ENCODE data around the gene MZF1. TPM values are rescaled to one million over a fixed set of nuclear protein-coding genes. Genes with fewer than 3 reads are reported as not detected.

Gene MZF1
- total and polyA plus RNA-seq, 9 of the 15 experiments (the other 6 are each of a cell fraction or from before 2014, with no cell fraction given) = 0.31 to 29.3 (median 11.5) TPM

GRCh38 chr19:58572818-58573657, at the start of gene MZF1 (continued):
- TF ChIP-seq, protein P1, sequence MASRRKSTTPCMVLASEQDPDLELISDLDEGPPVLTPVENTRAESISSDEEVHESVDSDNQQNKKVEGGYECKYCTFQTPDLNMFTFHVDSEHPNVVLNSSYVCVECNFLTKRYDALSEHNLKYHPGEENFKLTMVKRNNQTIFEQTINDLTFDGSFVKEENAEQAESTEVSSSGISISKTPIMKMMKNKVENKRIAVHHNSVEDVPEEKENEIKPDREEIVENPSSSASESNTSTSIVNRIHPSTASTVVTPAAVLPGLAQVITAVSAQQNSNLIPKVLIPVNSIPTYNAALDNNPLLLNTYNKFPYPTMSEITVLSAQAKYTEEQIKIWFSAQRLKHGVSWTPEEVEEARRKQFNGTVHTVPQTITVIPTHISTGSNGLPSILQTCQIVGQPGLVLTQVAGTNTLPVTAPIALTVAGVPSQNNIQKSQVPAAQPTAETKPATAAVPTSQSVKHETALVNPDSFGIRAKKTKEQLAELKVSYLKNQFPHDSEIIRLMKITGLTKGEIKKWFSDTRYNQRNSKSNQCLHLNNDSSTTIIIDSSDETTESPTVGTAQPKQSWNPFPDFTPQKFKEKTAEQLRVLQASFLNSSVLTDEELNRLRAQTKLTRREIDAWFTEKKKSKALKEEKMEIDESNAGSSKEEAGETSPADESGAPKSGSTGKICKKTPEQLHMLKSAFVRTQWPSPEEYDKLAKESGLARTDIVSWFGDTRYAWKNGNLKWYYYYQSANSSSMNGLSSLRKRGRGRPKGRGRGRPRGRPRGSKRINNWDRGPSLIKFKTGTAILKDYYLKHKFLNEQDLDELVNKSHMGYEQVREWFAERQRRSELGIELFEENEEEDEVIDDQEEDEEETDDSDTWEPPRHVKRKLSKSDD (conservative IDR thresholded peaks at IDR 0.05; ENCODE audit: low read length) = no peak
- TF ChIP-seq MCM5 (IDR thresholded peaks at IDR 0.05; ENCODE audit: low read depth) (no peak), ZNF584 (CRISPR knock-in tag; IDR thresholded peaks at IDR 0.05; ENCODE audit: low read depth) (no peak), SMAD4 (CRISPR knock-in tag; conservative IDR thresholded peaks at IDR 0.05) (peak; percentile 16), ZNF263 (CRISPR knock-in tag; IDR thresholded peaks at IDR 0.05; ENCODE audit: borderline replicate concordance) (peak; percentile 46; the same call in 1 of the 2 replicates), TCF7 (IDR thresholded peaks at IDR 0.05; ENCODE audit: borderline replicate concordance) (0 out of 2 replicates have a peak, but pooled peaks have one; percentile 36), ATF1 (CRISPR knock-in tag; IDR thresholded peaks at IDR 0.05) (peak; percentile 89), ATF1 (tag; IDR thresholded peaks at IDR 0.05) (peak; percentile 98), ZNF232 (CRISPR knock-in tag; IDR thresholded peaks at IDR 0.05) (no peak), BMI1 (IDR thresholded peaks at IDR 0.05; ENCODE audit: low read length) (peak; percentile 100), DACH1 (IDR thresholded peaks at IDR 0.05; ENCODE audit: partially characterized antibody) (no peak), JUND (IDR thresholded peaks at IDR 0.05; ENCODE audit: borderline replicate concordance, low read depth, low read length) (peak; percentile 85), JUND (tag; IDR thresholded peaks at IDR 0.05; ENCODE audit: borderline replicate concordance, low read depth, low read length) (peak; percentile 81; the same call in 1 of the 3 replicates)
- TF ChIP-seq, protein P2, sequence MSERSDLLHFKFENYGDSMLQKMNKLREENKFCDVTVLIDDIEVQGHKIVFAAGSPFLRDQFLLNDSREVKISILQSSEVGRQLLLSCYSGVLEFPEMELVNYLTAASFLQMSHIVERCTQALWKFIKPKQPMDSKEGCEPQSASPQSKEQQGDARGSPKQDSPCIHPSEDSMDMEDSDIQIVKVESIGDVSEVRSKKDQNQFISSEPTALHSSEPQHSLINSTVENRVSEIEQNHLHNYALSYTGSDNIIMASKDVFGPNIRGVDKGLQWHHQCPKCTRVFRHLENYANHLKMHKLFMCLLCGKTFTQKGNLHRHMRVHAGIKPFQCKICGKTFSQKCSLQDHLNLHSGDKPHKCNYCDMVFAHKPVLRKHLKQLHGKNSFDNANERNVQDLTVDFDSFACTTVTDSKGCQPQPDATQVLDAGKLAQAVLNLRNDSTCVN (CRISPR knock-in tag; IDR thresholded peaks at IDR 0.05) = peak; percentile 90
- TF ChIP-seq, protein P3, sequence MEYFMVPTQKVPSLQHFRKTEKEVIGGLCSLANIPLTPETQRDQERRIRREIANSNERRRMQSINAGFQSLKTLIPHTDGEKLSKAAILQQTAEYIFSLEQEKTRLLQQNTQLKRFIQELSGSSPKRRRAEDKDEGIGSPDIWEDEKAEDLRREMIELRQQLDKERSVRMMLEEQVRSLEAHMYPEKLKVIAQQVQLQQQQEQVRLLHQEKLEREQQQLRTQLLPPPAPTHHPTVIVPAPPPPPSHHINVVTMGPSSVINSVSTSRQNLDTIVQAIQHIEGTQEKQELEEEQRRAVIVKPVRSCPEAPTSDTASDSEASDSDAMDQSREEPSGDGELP (CRISPR knock-in tag; IDR thresholded peaks at IDR 0.05; ENCODE audit: borderline replicate concordance) = peak; percentile 80
- TF ChIP-seq, protein P4, sequence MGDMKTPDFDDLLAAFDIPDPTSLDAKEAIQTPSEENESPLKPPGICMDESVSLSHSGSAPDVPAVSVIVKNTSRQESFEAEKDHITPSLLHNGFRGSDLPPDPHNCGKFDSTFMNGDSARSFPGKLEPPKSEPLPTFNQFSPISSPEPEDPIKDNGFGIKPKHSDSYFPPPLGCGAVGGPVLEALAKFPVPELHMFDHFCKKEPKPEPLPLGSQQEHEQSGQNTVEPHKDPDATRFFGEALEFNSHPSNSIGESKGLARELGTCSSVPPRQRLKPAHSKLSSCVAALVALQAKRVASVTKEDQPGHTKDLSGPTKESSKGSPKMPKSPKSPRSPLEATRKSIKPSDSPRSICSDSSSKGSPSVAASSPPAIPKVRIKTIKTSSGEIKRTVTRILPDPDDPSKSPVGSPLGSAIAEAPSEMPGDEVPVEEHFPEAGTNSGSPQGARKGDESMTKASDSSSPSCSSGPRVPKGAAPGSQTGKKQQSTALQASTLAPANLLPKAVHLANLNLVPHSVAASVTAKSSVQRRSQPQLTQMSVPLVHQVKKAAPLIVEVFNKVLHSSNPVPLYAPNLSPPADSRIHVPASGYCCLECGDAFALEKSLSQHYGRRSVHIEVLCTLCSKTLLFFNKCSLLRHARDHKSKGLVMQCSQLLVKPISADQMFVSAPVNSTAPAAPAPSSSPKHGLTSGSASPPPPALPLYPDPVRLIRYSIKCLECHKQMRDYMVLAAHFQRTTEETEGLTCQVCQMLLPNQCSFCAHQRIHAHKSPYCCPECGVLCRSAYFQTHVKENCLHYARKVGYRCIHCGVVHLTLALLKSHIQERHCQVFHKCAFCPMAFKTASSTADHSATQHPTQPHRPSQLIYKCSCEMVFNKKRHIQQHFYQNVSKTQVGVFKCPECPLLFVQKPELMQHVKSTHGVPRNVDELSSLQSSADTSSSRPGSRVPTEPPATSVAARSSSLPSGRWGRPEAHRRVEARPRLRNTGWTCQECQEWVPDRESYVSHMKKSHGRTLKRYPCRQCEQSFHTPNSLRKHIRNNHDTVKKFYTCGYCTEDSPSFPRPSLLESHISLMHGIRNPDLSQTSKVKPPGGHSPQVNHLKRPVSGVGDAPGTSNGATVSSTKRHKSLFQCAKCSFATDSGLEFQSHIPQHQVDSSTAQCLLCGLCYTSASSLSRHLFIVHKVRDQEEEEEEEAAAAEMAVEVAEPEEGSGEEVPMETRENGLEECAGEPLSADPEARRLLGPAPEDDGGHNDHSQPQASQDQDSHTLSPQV (IDR thresholded peaks at IDR 0.05) = no peak

Data from K562 (cell line).